K562 (cell line): ENCODE results near the gene HSD11B1L. TPM values are rescaled to one million over a fixed set of nuclear protein-coding genes. Genes with fewer than 3 reads are reported as not detected.

Experiments used
- BCLAF1 ChIP-seq, 2 experiments: fragments of 450-650 bp in 1 of 2; IDR thresholded peaks; 2 replicates each; pipeline ENCODE4 v1.6.1; 2011 to 2017; ENCODE audit warnings: low read depth in 2 of 2, antibody characterized with exemption in 1 of 2, borderline replicate concordance in 1 of 2, low read length in 1 of 2, mild to moderate bottlenecking in 1 of 2, mixed read lengths in 1 of 2; ENCODE audit not compliant: control insufficient read depth in 1 of 2
- BRF1 ChIP-seq: IDR thresholded peaks from 3 replicates; pipeline ENCODE4 v1.6.1; 2011; ENCODE audit warnings: borderline replicate concordance, mild to moderate bottlenecking; ENCODE audit not compliant: insufficient read length; ENCODE audit errors: extremely low read depth
- CBFA2T2 ChIP-seq: fragments of 450-650 bp; conservative IDR thresholded peaks from 2 replicates; pipeline ENCODE4 v1.6.1; 2017; ENCODE audit warnings: mild to moderate bottlenecking
- CTCFL ChIP-seq: IDR thresholded peaks from 2 replicates; pipeline ENCODE4 v1.6.1; 2011; ENCODE audit warnings: borderline replicate concordance, low read depth, mild to moderate bottlenecking, moderate library complexity, low read length; ENCODE audit not compliant: insufficient read depth, poor library complexity, severe bottlenecking
- DACH1 ChIP-seq: fragments of 450-650 bp; IDR thresholded peaks from 2 replicates; pipeline ENCODE4 v1.6.1; 2018; ENCODE audit not compliant: partially characterized antibody
- E2F6 ChIP-seq, 2 experiments: IDR thresholded peaks; 2 replicates each; pipeline ENCODE4 v1.6.1; 2011; ENCODE audit warnings: borderline replicate concordance in 1 of 2, control low read depth in 1 of 2, low read depth in 1 of 2, low read length in 1 of 2, mild to moderate bottlenecking in 1 of 2, mixed read lengths in 1 of 2, moderate library complexity in 1 of 2; ENCODE audit not compliant: insufficient read depth in 1 of 2, insufficient read length in 1 of 2, poor library complexity in 1 of 2, severe bottlenecking in 1 of 2; ENCODE audit errors: extremely low read depth in 1 of 2
- ELF1 ChIP-seq: fragments of 200-800 bp; sonication (Bioruptor generic); IDR thresholded peaks from 2 replicates; pipeline ENCODE4 v1.6.1; 2016; ENCODE audit warnings: missing genetic modification characterization, missing compliant biosample characterization
- FOXM1 ChIP-seq, 2 experiments: fragments of 450-650 bp in 1 of 2; sonication (generic) in 1 of 2; formaldehyde crosslinking in 1 of 2; IDR thresholded peaks; 2 replicates each; pipeline versions ENCODE4 v1.6.1 to v1.9.0; 2017 to 2022; ENCODE audit warnings: low read depth in 2 of 2, mild to moderate bottlenecking in 2 of 2, missing genetic modification reagents in 1 of 2, moderate library complexity in 1 of 2
- HCFC1 ChIP-seq: IDR thresholded peaks from 2 replicates; pipeline ENCODE4 v1.6.1; 2012; ENCODE audit warnings: low read depth, low read length, improper control_type of control experiment
- HDAC1 ChIP-seq, 2 experiments: fragments of 450-650 bp; IDR thresholded peaks; 2 replicates each; pipeline ENCODE4 v1.6.1; 2016 to 2017; ENCODE audit warnings: inconsistent platforms in 1 of 2, mild to moderate bottlenecking in 1 of 2, moderate library complexity in 1 of 2
- MCM2 ChIP-seq: fragments of 450-650 bp; IDR thresholded peaks from 2 replicates; pipeline ENCODE4 v1.6.1; 2017; ENCODE audit warnings: low read depth, mild to moderate bottlenecking
- NBN ChIP-seq: fragments of 450-650 bp; IDR thresholded peaks from 2 replicates; pipeline ENCODE4 v1.6.1; 2016; ENCODE audit warnings: low read depth, mild to moderate bottlenecking
- NEUROD1 ChIP-seq: fragments of 150-350 bp; IDR thresholded peaks from 2 replicates; pipeline ENCODE4 v1.6.1; 2014; ENCODE audit warnings: borderline replicate concordance, low read length, low read depth; ENCODE audit not compliant: partially characterized antibody
- NR3C1 ChIP-seq: sonication (generic); formaldehyde crosslinking; IDR thresholded peaks from 2 replicates; pipeline ENCODE4 v1.8.1; 2022; ENCODE audit warnings: missing genetic modification reagents
- RBM39 ChIP-seq: fragments of 200-400 bp; formaldehyde crosslinking; optimal IDR thresholded peaks from 2 replicates; pipeline ENCODE3; 2018; ENCODE audit warnings: low read depth, low read length
- ZBTB9 ChIP-seq: fragments of 450-650 bp; formaldehyde crosslinking; IDR thresholded peaks from 2 replicates; pipeline ENCODE4 v1.4.0; 2020; ENCODE audit warnings: mild to moderate bottlenecking, moderate library complexity
- ZNF263 ChIP-seq: sonication (generic); formaldehyde crosslinking; IDR thresholded peaks from 2 replicates; pipeline ENCODE4 v1.8.0; 2022; ENCODE audit warnings: mild to moderate bottlenecking, missing genetic modification reagents, borderline replicate concordance
- polyA plus RNA-seq, 8 experiments: library from polyadenylated mRNA; depleted of rRNA in 4 of 8; stranded (reverse) in 5 of 8; unstranded in 3 of 8; fragments of >200 nt; fragmentation: Nextera tagmentation in 2 of 8; fragmentation: Illumina TruSeq in 1 of 8; extraction: Ambion mirVana in 2 of 8; extraction: Trizol in 1 of 8; gene quantifications; 2 replicates each; pipeline versions ENCODE4 v1.2.1 to v1.2.3, GENCODE V29; 2011 to 2014; ENCODE audit warnings: inconsistent platforms in 1 of 8, missing spikeins in 1 of 8
- total RNA-seq, 7 experiments: library from RNA; depleted of rRNA in 6 of 7; stranded (reverse); fragments of >200 nt in 6 of 7; fragmentation: Illumina TruSeq in 2 of 7; extraction: Trizol in 2 of 7; gene quantifications; 2 replicates each; pipeline versions ENCODE4 v1.2.1 to v1.2.3, GENCODE V29; 2011 to 2021; ENCODE audit warnings: low replicate concordance in 1 of 7

Gene HSD11B1L
- total and polyA plus RNA-seq, 9 of the 15 experiments (the other 6 are each of a cell fraction or from before 2014, with no cell fraction given): 0.31 to 7.7 (median 2.3) TPM

- TF ChIP-seq HDAC1 (IDR thresholded peaks at IDR 0.05) (no peak), ELF1 (no peak), FOXM1 (IDR thresholded peaks at IDR 0.05; ENCODE audit: low read depth) (no peak), FOXM1 (CRISPR knock-in tag; IDR thresholded peaks at IDR 0.05; ENCODE audit: low read depth) (0 out of 2 replicates have a peak, but pooled peaks have one; percentile 39), MCM2 (no peak), NBN (0 out of 2 replicates have a peak, but pooled peaks have one; percentile 4), ZBTB9 (CRISPR knock-in tag) (no peak), BCLAF1 (IDR thresholded peaks at IDR 0.05; ENCODE audit: borderline replicate concordance in 1 of 2, control insufficient read depth in 1 of 2, low read depth in 2 of 2, low read length in 1 of 2) (no peak), RBM39 (no peak), NR3C1 (peak; percentile 61; the same call in 1 of the 2 replicates), BRF1 (no peak), HCFC1 (no peak), NEUROD1 (no peak), DACH1 (no peak), E2F6 (IDR thresholded peaks at IDR 0.05; ENCODE audit: borderline replicate concordance in 1 of 2, extremely low read depth in 1 of 2, insufficient read depth in 1 of 2, insufficient read length in 1 of 2, low read depth in 1 of 2, low read length in 1 of 2, poor library complexity in 1 of 2, severe bottlenecking in 1 of 2) (peak in 1 of 2 experiments; percentile 13), CBFA2T2 (no peak), ZNF263 (CRISPR knock-in tag) (no peak), CTCFL (no peak)
Measured at GRCh38 chr19:5687360-5688198, 6.8 kb downstream of the HSD11B1L start (continued).
